Stimulated activated CD8-positive, alpha-beta memory T cell treated with anti-CD3 and anti-CD28 coated beads, Interleukin-15, amount 100 ng/mL, for 24 hours (primary cell): ENCODE results near the gene STRN3.
"Not testable (repeated sequence)": the region's sequence is repeated elsewhere in the genome, so short reads cannot be mapped to it uniquely, and the experiment has no call there.

ENCODE experiments used
- DNase-seq: peaks from one replicate; pipeline ENCODE4 v3.0.0-alpha.2; 2020; ENCODE audit warnings: low read depth

The STRN3 gene

DNA sequence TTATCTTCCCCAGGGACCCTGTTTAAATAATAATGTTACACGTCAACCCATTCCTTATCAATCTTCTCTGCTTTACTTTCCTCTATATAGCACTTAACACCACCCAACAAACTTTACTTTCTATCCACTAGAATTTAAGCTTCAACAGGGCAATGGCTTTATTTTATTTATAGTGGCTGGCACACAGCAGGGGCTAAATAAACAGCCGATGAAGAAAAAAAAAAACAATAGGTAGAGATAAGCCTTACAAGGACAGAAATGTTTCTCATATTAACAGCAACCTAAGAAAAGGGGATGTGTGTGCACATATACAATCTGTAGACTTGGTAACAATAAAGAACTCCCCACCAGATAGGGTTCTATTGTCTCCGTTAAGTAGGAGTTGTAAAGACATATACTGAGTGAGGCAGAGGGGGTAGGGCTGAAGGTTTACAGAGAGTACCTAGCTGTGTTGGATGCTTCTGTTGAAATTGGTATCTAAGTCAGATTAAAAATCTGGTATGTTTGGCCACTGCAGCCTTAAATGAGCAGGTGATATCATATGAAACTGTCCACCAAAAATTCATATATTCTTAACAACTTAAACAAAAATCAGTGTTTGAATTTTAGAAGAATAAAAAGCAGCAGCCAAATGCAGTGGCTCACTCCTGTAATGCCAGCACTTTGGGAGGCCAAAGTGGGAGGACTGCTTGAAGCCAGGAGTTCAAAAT is 25.4 kb downstream of the STRN3 start:
- no peak for DNase-seq

- DNase-seq: no peak
Measured at GRCh38 chr14:30999038-30999773, 27.0 kb downstream of the STRN3 start.

DNA sequence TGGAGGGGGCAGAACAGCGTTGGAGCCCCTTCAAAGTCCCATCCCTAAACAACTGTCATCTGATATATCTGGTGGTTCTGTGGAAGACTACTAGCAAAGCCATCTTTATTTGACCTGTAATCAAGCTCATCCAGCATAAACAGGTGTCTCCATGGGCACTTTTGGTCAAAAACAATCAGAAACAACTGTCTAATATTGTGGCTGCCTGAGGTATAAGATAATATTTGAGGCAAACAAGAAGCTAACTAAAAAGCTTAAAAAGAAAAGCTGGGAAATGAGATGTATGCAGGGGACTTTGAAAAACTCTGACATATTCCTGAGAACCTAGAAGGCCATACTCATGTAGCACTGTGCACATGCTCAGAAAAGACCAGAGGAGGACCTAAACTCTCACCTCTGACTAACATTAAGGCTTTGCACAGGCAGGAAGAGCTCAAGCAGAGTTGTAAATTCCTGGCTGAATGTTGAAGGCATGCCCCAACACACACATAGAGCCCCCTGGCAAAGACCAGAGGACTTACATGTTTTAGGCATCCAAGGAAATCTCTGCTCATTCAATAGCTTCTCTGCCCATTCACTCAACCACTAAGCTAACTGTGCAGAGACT is 28.0 kb downstream of the STRN3 start:
- DNase-seq: no peak

- DNase-seq: no peak
Measured at GRCh38 chr14:30996892-30997659, 29.1 kb downstream of the STRN3 start.

- DNase-seq: no peak
Measured at GRCh38 chr14:30995689-30996088, 30.5 kb downstream of the STRN3 start.

DNA sequence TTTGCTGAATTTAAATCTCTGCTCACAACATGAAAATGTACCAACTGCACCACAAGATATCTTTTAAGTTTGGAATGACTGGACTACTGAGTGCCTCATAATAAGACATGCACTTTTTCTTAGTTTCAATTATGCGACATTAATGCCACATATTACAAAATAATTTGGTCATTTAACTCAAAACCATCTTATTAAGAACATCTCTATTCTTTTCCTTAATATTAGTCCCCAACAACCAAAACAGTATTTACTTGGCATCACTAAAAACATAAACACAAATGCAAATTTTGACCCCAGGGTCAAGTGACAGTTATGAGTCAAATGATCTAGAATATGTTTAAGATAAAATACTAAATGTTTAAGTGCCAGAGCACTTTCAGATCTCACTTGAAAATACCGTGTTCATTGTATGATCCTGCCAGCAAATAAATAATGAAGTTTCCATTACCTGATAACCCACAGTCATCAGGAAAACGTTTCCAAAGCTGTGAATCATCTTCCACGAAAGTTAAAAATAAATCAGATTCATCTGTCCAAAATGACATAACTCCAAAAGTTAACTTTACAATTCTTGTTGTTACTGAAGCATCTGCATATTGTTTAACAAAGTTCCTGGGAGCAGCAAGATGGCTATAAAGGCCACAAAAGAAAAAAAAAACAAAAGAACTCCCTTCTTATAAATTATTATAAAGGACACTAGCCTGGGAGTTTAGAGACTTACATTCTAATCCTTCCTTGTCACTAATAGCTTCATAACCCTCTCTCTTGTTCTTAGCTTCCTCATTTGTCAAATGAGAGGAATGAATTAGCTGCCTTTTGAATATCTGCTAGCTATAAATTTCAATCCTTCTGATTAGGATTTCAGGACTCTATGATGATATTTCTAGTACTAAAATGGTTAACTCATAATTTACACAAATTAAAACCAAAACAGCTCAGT is 31.2 kb downstream of the STRN3 start:
- no peak for DNase-seq

DNA sequence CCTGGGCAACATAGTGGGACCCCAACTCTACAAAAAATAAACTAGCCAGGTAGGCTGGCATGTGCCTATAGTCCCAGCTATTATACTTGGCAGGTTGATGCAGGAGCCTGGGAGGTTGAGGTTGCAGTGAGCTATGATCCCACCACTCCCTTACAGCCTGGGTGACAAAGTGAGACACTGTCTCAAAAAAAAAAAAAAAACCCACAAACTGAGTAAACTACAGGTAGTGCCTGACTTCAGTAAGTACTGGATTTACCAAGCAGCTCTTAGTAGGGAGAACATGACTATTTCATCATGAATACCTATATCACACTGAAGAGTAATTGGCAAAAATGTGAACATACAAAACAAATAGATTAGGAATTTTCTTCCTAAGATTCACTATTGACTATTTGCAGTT is 33.1 kb downstream of the STRN3 start:
- no peak for DNase-seq

- DNase-seq: no peak
Measured at GRCh38 chr14:30991408-30991807, 34.8 kb downstream of the STRN3 start.

DNA sequence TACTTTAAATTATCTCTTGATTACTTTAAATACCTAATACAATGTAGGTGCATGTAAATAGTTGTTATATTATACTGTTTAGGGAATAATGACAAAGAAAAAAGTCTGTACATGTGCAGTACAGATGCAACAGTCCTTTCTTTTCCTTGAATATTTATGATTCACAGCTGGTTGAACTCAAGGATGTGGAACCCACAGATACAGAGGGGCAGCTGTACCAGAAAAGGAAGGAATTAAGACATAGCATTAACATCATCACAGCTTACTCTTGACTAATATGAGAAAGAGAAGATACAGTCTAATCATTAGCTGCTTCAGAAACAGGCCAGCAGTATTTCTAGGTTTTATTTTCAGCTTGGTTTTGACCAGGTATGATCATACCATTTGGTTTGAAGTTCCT is 35.4 kb downstream of the STRN3 start:
- no peak for DNase-seq

- DNase-seq: no peak
Measured at GRCh38 chr14:30988509-30988908, 37.7 kb downstream of the STRN3 start.

- DNase-seq: no peak
Measured at GRCh38 chr14:30985796-30986195, 40.4 kb downstream of the STRN3 start.

DNA sequence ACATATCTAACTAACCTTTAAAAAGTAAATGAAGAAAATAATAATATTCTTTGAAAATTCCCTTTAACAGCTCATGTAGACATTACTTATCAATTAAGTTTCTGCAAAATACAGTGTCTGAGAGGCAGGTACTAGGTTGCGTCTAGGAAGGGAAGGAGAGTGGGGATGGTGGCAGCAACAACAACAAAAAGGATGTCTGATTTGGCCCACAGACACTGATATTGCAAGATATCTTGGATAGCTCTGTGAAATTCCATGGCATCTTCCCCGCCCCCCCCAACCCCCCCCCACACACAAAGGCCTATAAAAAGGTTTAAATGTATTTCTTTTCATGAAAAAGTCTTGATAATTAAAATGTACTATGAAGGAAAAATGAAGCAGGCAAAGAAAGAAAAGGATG is 42.3 kb downstream of the STRN3 start:
- no peak for DNase-seq

DNA sequence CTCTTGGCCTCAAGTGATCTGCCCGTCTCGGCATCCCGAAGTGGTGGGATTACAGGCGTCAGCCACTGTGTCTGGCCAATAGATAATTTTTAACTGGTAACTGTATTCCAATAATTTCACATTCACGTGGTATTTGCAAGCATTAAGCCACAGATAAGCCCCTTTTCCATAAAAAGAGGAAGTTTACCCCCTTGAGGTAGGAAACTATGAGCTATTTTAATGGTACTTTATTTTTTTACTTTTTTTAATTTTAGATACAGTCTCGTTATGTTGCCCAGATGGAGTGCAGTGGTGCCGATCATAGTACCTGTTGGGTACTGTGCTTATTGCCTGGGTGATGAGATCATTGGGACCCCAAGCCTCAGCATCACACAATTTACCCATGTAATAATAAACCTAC is 43.6 kb downstream of the STRN3 start:
- no peak for DNase-seq

DNA sequence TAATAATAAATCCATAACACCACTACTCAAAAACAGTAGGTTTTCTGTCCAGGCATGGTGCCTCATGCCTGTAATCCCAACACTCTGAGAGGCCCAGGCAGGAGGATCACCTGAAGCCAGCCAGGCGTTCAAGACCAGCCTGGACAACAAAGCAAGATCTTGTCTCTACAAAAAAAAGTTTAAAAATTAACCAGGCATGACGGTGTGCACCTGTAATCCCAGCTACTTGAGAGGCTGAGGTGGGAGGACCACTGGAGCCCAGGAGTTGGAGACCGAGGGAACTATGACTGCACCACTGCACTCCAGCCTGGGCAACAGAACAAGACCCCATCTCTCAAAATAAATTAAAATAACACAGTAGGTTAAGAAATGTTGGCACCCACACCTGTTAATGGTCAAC is 45.2 kb downstream of the STRN3 start:
- no peak for DNase-seq

- not testable (repeated sequence) for DNase-seq
Measured at GRCh38 chr14:30980106-30980704, 46.0 kb downstream of the STRN3 start.

DNA sequence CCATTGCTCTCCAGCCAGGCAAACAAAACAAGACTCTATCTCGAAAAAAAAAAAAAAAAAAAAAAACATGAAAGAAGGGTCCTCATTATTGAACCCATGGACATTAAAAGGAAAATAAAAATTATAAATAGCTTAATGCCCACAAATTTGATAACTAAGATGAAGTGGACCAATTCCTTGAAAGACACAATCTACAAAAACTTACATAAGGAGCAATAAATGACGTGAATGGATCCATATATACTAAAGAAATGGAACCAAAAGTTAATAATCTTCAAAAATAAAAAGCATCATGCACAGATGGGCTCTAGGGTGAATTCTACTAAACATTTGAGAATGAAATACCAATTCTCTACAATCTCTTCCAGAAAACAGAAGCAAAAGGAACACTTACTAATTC is 48.4 kb downstream of the STRN3 start:
- no peak for DNase-seq

- no peak for DNase-seq
Measured at GRCh38 chr14:30974628-30975027, 51.6 kb downstream of the STRN3 start.

DNA sequence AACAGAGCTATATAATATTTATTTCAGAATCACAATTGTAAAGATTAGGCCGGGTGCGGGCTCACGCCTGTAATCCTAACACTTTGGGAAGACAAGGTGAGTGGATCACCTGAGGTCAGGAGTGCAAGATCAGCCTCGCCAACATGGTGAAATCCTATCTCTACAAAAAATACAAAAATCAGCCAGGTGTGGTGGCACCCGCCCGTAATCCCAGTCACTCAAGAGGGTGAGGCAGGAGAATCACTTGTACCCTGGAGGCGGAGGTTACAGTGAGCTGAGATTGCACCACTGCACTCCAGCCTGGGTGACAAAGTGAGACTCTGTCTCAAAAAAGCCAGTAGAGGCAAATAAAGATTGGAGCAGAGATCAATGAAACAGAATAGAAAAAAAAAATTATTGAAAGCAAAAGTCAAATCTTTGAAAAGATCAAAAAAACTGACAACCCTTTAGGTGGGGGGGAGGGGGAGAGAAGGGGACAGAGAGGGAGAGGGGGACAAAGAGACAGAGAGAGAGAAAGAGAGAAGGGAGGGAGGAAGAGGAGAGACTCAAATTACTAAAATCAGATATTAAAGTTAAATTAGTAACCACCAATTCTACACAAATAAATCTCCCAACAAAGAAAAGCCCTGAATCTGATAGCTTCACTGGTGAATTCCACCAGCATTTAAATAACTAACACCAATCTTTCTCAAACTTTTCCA is 53.1 kb downstream of the STRN3 start:
- DNase-seq: no peak

DNA sequence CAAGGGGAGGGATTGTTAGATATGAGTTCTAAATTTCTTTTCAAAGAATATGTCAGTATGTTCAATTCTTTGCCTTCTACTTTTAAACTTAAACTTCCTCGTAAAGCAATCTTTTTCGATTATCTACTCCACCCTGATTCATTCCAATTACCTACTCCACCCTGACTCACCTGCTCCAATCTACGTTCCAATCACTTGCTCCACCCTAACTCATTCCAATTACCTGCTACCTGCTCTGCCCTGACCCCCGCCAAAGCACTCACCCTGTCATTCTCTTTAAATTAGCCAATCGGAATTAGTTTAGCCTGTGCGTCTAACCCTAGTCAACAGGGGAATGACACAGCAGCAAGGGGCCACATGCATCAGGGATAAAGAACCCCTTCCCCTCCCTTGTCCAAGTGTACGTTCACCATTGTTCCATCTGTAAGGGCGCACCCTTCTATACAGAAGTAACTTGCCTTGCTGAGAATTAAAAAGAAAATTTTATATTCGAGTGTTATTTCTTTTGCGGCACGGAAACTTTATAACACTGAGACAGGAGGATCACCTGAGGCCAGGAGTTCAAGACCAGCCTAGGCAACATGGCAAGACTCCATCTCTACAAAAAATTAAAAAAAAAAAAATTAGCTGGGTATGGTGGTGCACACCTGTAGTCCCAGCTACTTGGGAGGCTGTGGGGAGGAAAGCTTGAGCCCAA is 54.0 kb downstream of the STRN3 start:
- not testable (repeated sequence) for DNase-seq

GRCh38 chr14:30971586-30971985 is 54.6 kb downstream of the STRN3 start:
- DNase-seq: no peak
